Stomach (tissue), 9 donors: Measurements from ENCODE around the gene SPATA6. TPM values are rescaled to one million over a fixed set of nuclear protein-coding genes. Genes with fewer than 3 reads are reported as not detected.

Experiments
- DNase-seq, 2 donors: peaks; one replicate each; pipeline versions ENCODE4 v3.0.0 to v3.0.0-alpha.2; 2013 to 2019
- H3K27ac ChIP-seq, 5 donors: fragments of 200-600 bp in 4 of 5; sonication (generic) in 4 of 5; one replicate each; pipeline ENCODE4 v1.5.1; 2013 to 2019; ENCODE audit warnings: mild to moderate bottlenecking in 1 of 5, moderate library complexity in 1 of 5
- H3K27me3 ChIP-seq, 3 donors: fragments of 200-600 bp; sonication (generic); one replicate each; pipeline ENCODE4 v1.5.1; 2017 to 2019; ENCODE audit warnings: mixed run types in 1 of 3
- H3K36me3 ChIP-seq, 4 donors: fragments of 200-600 bp; sonication (generic); 1 replicate in 3 of 4; 2 replicates in 1 of 4; pipeline ENCODE4 v1.5.1; 2016 to 2019
- H3K4me1 ChIP-seq, 4 donors: fragments of 200-600 bp; sonication (generic); one replicate each; pipeline ENCODE4 v1.5.1; 2016 to 2019
- H3K4me3 ChIP-seq, 4 donors: fragments of 200-600 bp; sonication (generic) in 3 of 4; one replicate each; pipeline ENCODE4 v1.5.1; 2016 to 2019; ENCODE audit warnings: mild to moderate bottlenecking in 1 of 4
- H3K9me3 ChIP-seq, 4 donors: fragments of 200-600 bp; sonication (generic); one replicate each; pipeline ENCODE4 v1.5.1; 2016 to 2019
- CTCF ChIP-seq, 7 experiments: fragments of 450-650 bp in 4 of 7; fragments of 200-600 bp in 3 of 7; sonication (generic) in 3 of 7; IDR thresholded peaks; one replicate each; pipeline ENCODE4 v1.5.1; 2016 to 2019; ENCODE audit warnings: antibody characterized with exemption in 7 of 7, control low read depth in 2 of 7, mild to moderate bottlenecking in 1 of 7
- EP300 ChIP-seq: sonication (generic); formaldehyde crosslinking; IDR thresholded peaks from one replicate; pipeline ENCODE4 v1.6.1; 2017; ENCODE audit warnings: antibody characterized with exemption
- POLR2A ChIP-seq, 4 donors: fragments of 450-650 bp; IDR thresholded peaks; one replicate each; pipeline ENCODE4 v1.6.1; 2016; ENCODE audit warnings: antibody characterized with exemption in 4 of 4, control low read depth in 2 of 4, mild to moderate bottlenecking in 1 of 4, moderate library complexity in 1 of 4
- POLR2AphosphoS5 ChIP-seq, 3 donors: sonication (generic); formaldehyde crosslinking; IDR thresholded peaks; one replicate each; pipeline ENCODE4 v1.6.1; 2016; ENCODE audit warnings: antibody characterized with exemption in 3 of 3
- WGBS, 5 donors: extraction: QIAGEN DNeasy Blood & Tissue Kit in 3 of 5; methylation state at CpG; one replicate each; pipeline versions ENCODE4 v1.1.5 to v1.1.7; 2013 to 2018; 5-methylcytosine and 5-hydroxymethylcytosine counted together
- intact Hi-C: fragments of 100-400 bp; cut with DNase I; formaldehyde crosslinking; loops from one replicate; pipeline ENCODE4 v1.15.1; 2023; ENCODE audit warnings: low total_unique reads
- polyA plus RNA-seq, 3 donors: library from polyadenylated mRNA; stranded (reverse); fragments of 200-250 nt; gene quantifications; one replicate each; pipeline ENCODE4 v1.2.3, GENCODE V29; 2013
- total RNA-seq, 5 donors: library from RNA; depleted of rRNA; stranded (reverse); fragments of >200 nt; gene quantifications; one replicate each; pipeline versions ENCODE4 v1.1.0 to v1.2.3, GENCODE V29; 2014 to 2016
- donor health status: healthy with polysubstance abuse.
- donor health status: Bipolar disorder and iron deficiency.
- donor health status: healthy.

SPATA6 gene
- total and polyA plus RNA-seq, 8 donors = 3.1 to 59.1 (median 14.9) TPM

GRCh38 chr1:48341221-48341620 is 130.8 kb downstream of the SPATA6 start:
- H3K36me3 ChIP-seq = peaks cover 0 to 24% (median 13%) of the 10 kb centered on the region in 4 donors
- TF ChIP-seq POLR2A (IDR thresholded peaks at IDR 0.05) = no peak
- TF ChIP-seq EP300 = no peak
- no peak for TF ChIP-seq CTCF (IDR thresholded peaks at IDR 0.05)
- TF ChIP-seq POLR2AphosphoS5 (IDR thresholded peaks at IDR 0.05) = no peak
- peaks cover 4 to 28% (median 17%) of the 10 kb centered on the region in 4 donors for H3K9me3 ChIP-seq
- H3K27me3 ChIP-seq = no peaks in the 10 kb centered on the region
- DNase-seq = no peak
- H3K27ac ChIP-seq = no peak overlapping the region
- intact Hi-C loops = no loop called here
- no peak overlapping the region for H3K4me3 ChIP-seq
- 78 to 92% (median 88%) methylated on average over 3 of the region's 3 CpGs for WGBS, 5 donors
- no peaks in the 10 kb centered on the region for H3K4me1 ChIP-seq

GRCh38 chr1:48338257-48338656 is 133.7 kb downstream of the SPATA6 start:
- DNase-seq = no peak
- intact Hi-C loops = no loop called here
- H3K27me3 ChIP-seq = no peaks in the 10 kb centered on the region
- no peaks in the 10 kb centered on the region for H3K4me1 ChIP-seq
- TF ChIP-seq EP300 (no peak), POLR2AphosphoS5 (IDR thresholded peaks at IDR 0.05) (no peak), POLR2A (IDR thresholded peaks at IDR 0.05) (no peak), CTCF (IDR thresholded peaks at IDR 0.05) (no peak)
- no peak overlapping the region for H3K27ac ChIP-seq
- 58 to 78% (median 69%) methylated on average over 4 of the region's 4 CpGs for WGBS, 5 donors
- H3K4me3 ChIP-seq = no peak overlapping the region
- H3K36me3 ChIP-seq = peaks cover 0 to 41% (median 23%) of the 10 kb centered on the region in 4 donors
- H3K9me3 ChIP-seq = peaks cover 0 to 6% (median under 1%) of the 10 kb centered on the region in 4 donors

- TF ChIP-seq EP300 (no peak), POLR2AphosphoS5 (IDR thresholded peaks at IDR 0.05) (no peak), POLR2A (IDR thresholded peaks at IDR 0.05) (no peak), CTCF (IDR thresholded peaks at IDR 0.05) (no peak)
- DNase-seq = no peak
- WGBS, 5 donors = 45 to 49% (median 46%) methylated on average over 2 of the region's 2 CpGs
- Histone ChIP-seq H3K9me3 (peaks cover 0 to 29% (median 22%) of the 10 kb centered on the region in 4 donors), H3K4me1 (no peaks in the 10 kb centered on the region), H3K27ac (no peak overlapping the region), H3K4me3 (no peak overlapping the region), H3K36me3 (peaks cover 0 to 69% (median 46%) of the 10 kb centered on the region in 4 donors), H3K27me3 (no peaks in the 10 kb centered on the region)
- intact Hi-C loops = no loop called here
These were observed 138.7 kb downstream of the SPATA6 start for GRCh38 chr1:48333316-48333715.

GRCh38 chr1:48332115-48332514 is 139.9 kb downstream of the SPATA6 start:
- Histone ChIP-seq H3K4me3 (no peak overlapping the region), H3K36me3 (peaks cover 0 to 69% (median 46%) of the 10 kb centered on the region in 4 donors), H3K27me3 (no peaks in the 10 kb centered on the region), H3K9me3 (peaks cover 0 to 29% (median 22%) of the 10 kb centered on the region in 4 donors), H3K27ac (no peak overlapping the region), H3K4me1 (no peaks in the 10 kb centered on the region)
- intact Hi-C loops = no loop called here
- 90 to 97% (median 92%) methylated on average over 2 of the region's 2 CpGs for WGBS, 5 donors
- no peak for TF ChIP-seq POLR2AphosphoS5 (IDR thresholded peaks at IDR 0.05)
- no peak for TF ChIP-seq EP300
- TF ChIP-seq CTCF (IDR thresholded peaks at IDR 0.05) = no peak
- TF ChIP-seq POLR2A (IDR thresholded peaks at IDR 0.05) = no peak
- no peak for DNase-seq
